H1 (cell line): ENCODE measurements around the gene MTFR2. TPM values are rescaled to one million over a fixed set of nuclear protein-coding genes. Genes with fewer than 3 reads are reported as not detected.

Experiments used
- CTCF ChIA-PET: fragments of 300-600 bp; sonication (Branson Sonifier 250); formaldehyde crosslinking; loops from one replicate; lab custom pipeline; 2021; ENCODE audit not compliant: partially characterized antibody; lab: Charles Lee
- POLR2A ChIA-PET: fragments of 300-600 bp; sonication (Branson Sonifier 250); formaldehyde crosslinking; loops from one replicate; lab custom pipeline; 2021; ENCODE audit warnings: inconsistent platforms; ENCODE audit not compliant: partially characterized antibody; lab: Charles Lee
- DNase-seq, 2 experiments: peaks; one replicate each; pipeline versions ENCODE4 v3.0.0 to v3.0.0-alpha.2; 2010 to 2022; ENCODE audit warnings: low spot score in 2 of 2, low read depth in 1 of 2, mixed read lengths in 1 of 2
- FAIRE-seq: peaks from 2 replicates; lab custom pipeline; 2011; peaks lifted over from hg19 to GRCh38; lab: Jason Lieb, UNC
- H2AFZ ChIP-seq: 2 replicates; pipeline ENCODE4 v1.8.1; 2012; ENCODE audit warnings: low read length, inconsistent platforms
- H2AK5ac ChIP-seq: 2 replicates; pipeline ENCODE4 v1.6.1; 2013; ENCODE audit warnings: low read depth, low read length
- H2BK120ac ChIP-seq: replicated peaks from 2 replicates; pipeline ENCODE3; 2013; ENCODE audit warnings: low read depth, low read length, inconsistent platforms
- H2BK12ac ChIP-seq: 2 replicates; pipeline ENCODE4 v1.6.1; 2013; ENCODE audit warnings: low read depth, low read length
- H2BK15ac ChIP-seq: 2 replicates; pipeline ENCODE4 v1.6.1; 2013; ENCODE audit warnings: low read length
- H2BK20ac ChIP-seq: 2 replicates; pipeline ENCODE4 v1.6.1; 2013; ENCODE audit warnings: low read length
- H2BK5ac ChIP-seq: 2 replicates; pipeline ENCODE4 v1.6.1; 2013; ENCODE audit warnings: low read depth, low read length
- H3K14ac ChIP-seq: 2 replicates; pipeline ENCODE4 v1.6.1; 2013; ENCODE audit warnings: inconsistent platforms; ENCODE audit not compliant: insufficient read length
- H3K18ac ChIP-seq: 2 replicates; pipeline ENCODE4 v1.6.1; 2013; ENCODE audit warnings: low read length; ENCODE audit errors: extremely low read depth
- H3K23ac ChIP-seq: 2 replicates; pipeline ENCODE4 v1.6.1; 2013; ENCODE audit warnings: inconsistent platforms; ENCODE audit not compliant: insufficient read length
- H3K23me2 ChIP-seq: 2 replicates; pipeline ENCODE4 v1.6.1; 2013; ENCODE audit warnings: low read depth, low read length
- H3K27ac ChIP-seq: 2 replicates; pipeline ENCODE4 v1.6.1; 2011; ENCODE audit warnings: low read depth, low read length, inconsistent platforms
- H3K27me3 ChIP-seq, 4 experiments: replicated peaks in 1 of 4; 1 replicate in 1 of 4; 2 replicates in 3 of 4; pipeline versions ENCODE4 v1.6.1 to v1.8.1; 2011 to 2013; ENCODE audit warnings: low read length in 3 of 4, mild to moderate bottlenecking in 3 of 4, inconsistent platforms in 2 of 4, mixed read lengths in 2 of 4, moderate library complexity in 1 of 4; ENCODE audit not compliant: control insufficient read depth in 3 of 4, insufficient read depth in 3 of 4; ENCODE audit errors: extremely low read depth in 1 of 4
- H3K36me3 ChIP-seq, 4 experiments: 2 replicates each; pipeline versions ENCODE4 v1.6.1 to v1.8.1; 2011 to 2013; ENCODE audit warnings: mild to moderate bottlenecking in 4 of 4, low read length in 3 of 4, moderate library complexity in 2 of 4, control low read depth in 1 of 4, inconsistent platforms in 1 of 4; ENCODE audit not compliant: insufficient read depth in 4 of 4, control insufficient read depth in 2 of 4
- H3K4ac ChIP-seq: replicated peaks from 2 replicates; pipeline ENCODE3; 2013; ENCODE audit warnings: low read length, low read depth, mixed read lengths, inconsistent platforms; ENCODE audit not compliant: insufficient read length
- H3K4me1 ChIP-seq, 4 experiments: replicated peaks in 1 of 4; 1 replicate in 1 of 4; 2 replicates in 3 of 4; pipeline versions ENCODE4 v1.6.1 to v1.8.1; 2011 to 2013; ENCODE audit warnings: low read length in 3 of 4, inconsistent platforms in 2 of 4, mixed read lengths in 1 of 4; ENCODE audit not compliant: insufficient read depth in 4 of 4, control insufficient read depth in 3 of 4
- H3K4me2 ChIP-seq, 2 experiments: 2 replicates each; pipeline versions ENCODE4 v1.6.1 to v1.8.1; 2011 to 2013; ENCODE audit warnings: low read depth in 2 of 2, low read length in 2 of 2, control low read depth in 1 of 2, inconsistent platforms in 1 of 2, mild to moderate bottlenecking in 1 of 2; ENCODE audit not compliant: insufficient read depth in 1 of 2
- H3K4me3 ChIP-seq, 4 experiments: fragments of 200-600, 300-600 bp in 1 of 4; sonication (generic), shearing (Covaris generic), sonication (Bioruptor Twin) in 1 of 4; 2 replicates each; pipeline versions ENCODE4 v1.5.1 to v1.8.1; 2011 to 2016; ENCODE audit warnings: low read length in 4 of 4, low read depth in 3 of 4, control low read depth in 2 of 4, inconsistent platforms in 2 of 4, mild to moderate bottlenecking in 2 of 4, mixed read lengths in 1 of 4, moderate library complexity in 1 of 4; ENCODE audit not compliant: insufficient read depth in 2 of 4; ENCODE audit errors: extremely low read depth in 1 of 4
- H3K56ac ChIP-seq: replicated peaks from 2 replicates; pipeline ENCODE3; 2013; ENCODE audit warnings: low read depth, mild to moderate bottlenecking, mixed read lengths, low read length, inconsistent platforms; ENCODE audit not compliant: insufficient read length
- H3K79me1 ChIP-seq: 2 replicates; pipeline ENCODE4 v1.6.1; 2013; ENCODE audit warnings: low read depth, low read length, control low read depth
- H3K79me2 ChIP-seq, 2 experiments: 2 replicates each; pipeline versions ENCODE4 v1.6.1 to v1.8.1; 2012 to 2013; ENCODE audit warnings: low read length in 2 of 2, mild to moderate bottlenecking in 2 of 2, inconsistent platforms in 1 of 2; ENCODE audit not compliant: insufficient read depth in 2 of 2, control insufficient read depth in 1 of 2
- H3K9ac ChIP-seq, 4 experiments: replicated peaks in 1 of 4; 1 replicate in 1 of 4; 2 replicates in 3 of 4; pipeline versions ENCODE4 v1.6.1 to v1.8.1; 2011 to 2013; ENCODE audit warnings: low read depth in 3 of 4, low read length in 3 of 4, control low read depth in 2 of 4, mild to moderate bottlenecking in 2 of 4, moderate library complexity in 2 of 4, inconsistent platforms in 1 of 4; ENCODE audit errors: extremely low read depth in 1 of 4
- H3K9me3 ChIP-seq, 2 experiments: 2 replicates each; pipeline versions ENCODE4 v1.6.1 to v1.8.1; 2012 to 2013; ENCODE audit warnings: mild to moderate bottlenecking in 2 of 2, moderate library complexity in 2 of 2, control low read depth in 1 of 2, inconsistent platforms in 1 of 2, low read depth in 1 of 2, low read length in 1 of 2, mixed read lengths in 1 of 2; ENCODE audit not compliant: insufficient read depth in 2 of 2
- H4K20me1 ChIP-seq, 2 experiments: replicated peaks in 1 of 2; 2 replicates each; pipeline versions ENCODE3 to v1.8.1; 2011 to 2013; ENCODE audit warnings: inconsistent platforms in 2 of 2, low read length in 2 of 2, mild to moderate bottlenecking in 1 of 2; ENCODE audit not compliant: insufficient read depth in 2 of 2, control insufficient read depth in 1 of 2
- H4K5ac ChIP-seq: 2 replicates; pipeline ENCODE4 v1.6.1; 2013; ENCODE audit warnings: low read length, low read depth, mixed read lengths, inconsistent platforms; ENCODE audit not compliant: insufficient read length
- H4K8ac ChIP-seq: 2 replicates; pipeline ENCODE4 v1.8.0; 2013; ENCODE audit warnings: mild to moderate bottlenecking, moderate library complexity, low read length, inconsistent platforms; ENCODE audit not compliant: insufficient read depth; ENCODE audit errors: extremely low read depth
- H4K91ac ChIP-seq: replicated peaks from 2 replicates; pipeline ENCODE3; 2013; ENCODE audit warnings: low read length, mixed read lengths, inconsistent platforms; ENCODE audit not compliant: insufficient read length
- WGBS, 2 experiments: shearing (Covaris generic) in 1 of 2; methylation state at CpG; one replicate each; pipeline versions ENCODE4 v1.1.6 to v1.1.7; 2013 to 2015; ENCODE audit warnings: low lambda C conversion rate in 2 of 2, mixed read lengths in 2 of 2, inconsistent platforms in 1 of 2, low coverage in 1 of 2, missing lambda C conversion rate in 1 of 2; ENCODE audit not compliant: insufficient replicate concordance in 2 of 2, insufficient coverage in 1 of 2, insufficient read length in 1 of 2; ENCODE audit errors: extremely low coverage in 1 of 2, missing lambda C conversion rate in 1 of 2; 5-methylcytosine and 5-hydroxymethylcytosine counted together
- polyA plus RNA-seq, 7 experiments: library from polyadenylated mRNA; depleted of rRNA in 3 of 7; stranded (reverse) in 5 of 7; unstranded in 2 of 7; fragments of >200 nt in 5 of 7; fragments of 200-250 nt in 2 of 7; gene quantifications; 1 replicate in 5 of 7; 2 replicates in 1 of 7; 4 replicates in 1 of 7; pipeline versions ENCODE4 v1.2.1 to v1.2.3, GENCODE V29; 2011 to 2013; ENCODE audit warnings: missing spikeins in 2 of 7, mixed read lengths in 2 of 7
- total RNA-seq: library from RNA; stranded (reverse); fragmentation: NEBNext Ultra II Directional; extraction: Animal tissue kit (Norgen Biotek cat#: 25700); gene quantifications from 2 replicates; pipeline ENCODE4 v1.2.1, GENCODE V29; 2021

MTFR2 gene
- total and polyA plus RNA-seq, 2 of the 8 experiments (the other 6 are each of a cell fraction or from before 2014, with no cell fraction given), result 8.5 to 10.7 TPM

GRCh38 chr6:136209496-136209895, 40.6 kb downstream of the MTFR2 start:
- ChIA-PET CTCF (interaction anchor here (1.0 to 1.7 kb wide), 4 partner anchors 16 to 271 kb away, joined by 3 to 9 read pairs (median 6); no protein-coding TSS in a partner anchor), POLR2A (no interaction called here)
- Histone ChIP-seq H3K4me3 (no peak overlapping the region), H2AFZ (no peak overlapping the region), H4K5ac (no peak overlapping the region), H4K20me1 (no peaks in the 10 kb centered on the region), H2BK12ac (no peak overlapping the region), H3K4ac (no peak overlapping the region), H3K14ac (no peak overlapping the region), H3K4me2 (no peak overlapping the region), H2BK5ac (no peak overlapping the region), H3K27ac (no peak overlapping the region), H3K9ac (no peak overlapping the region), H2BK15ac (no peak overlapping the region), H4K91ac (no peak overlapping the region), H3K18ac (no peak overlapping the region), H3K4me1 (no peaks in the 10 kb centered on the region), H3K36me3 (no peaks in the 10 kb centered on the region), H3K23ac (no peak overlapping the region), H3K9me3 (no peaks in the 10 kb centered on the region), H2BK120ac (no peak overlapping the region), H4K8ac (no peak overlapping the region), H3K23me2 (no peaks in the 10 kb centered on the region; the same call in 1 of the 2 replicates), H2BK20ac (no peak overlapping the region), H3K56ac (no peak overlapping the region), H2AK5ac (no peak overlapping the region), H3K79me1 (no peaks in the 10 kb centered on the region), H3K79me2 (no peaks in the 10 kb centered on the region), H3K27me3 (no peaks in the 10 kb centered on the region)
- FAIRE-seq (no peak), DNase-seq (no peak)
- 88% methylated on average over 2 of the region's 2 CpGs; no CpG with 5 or more reads in 1 of the 2 experiments for WGBS, 2 experiments
